Measurements from ENCODE around the gene CFB.

Gene CFB

DNA sequence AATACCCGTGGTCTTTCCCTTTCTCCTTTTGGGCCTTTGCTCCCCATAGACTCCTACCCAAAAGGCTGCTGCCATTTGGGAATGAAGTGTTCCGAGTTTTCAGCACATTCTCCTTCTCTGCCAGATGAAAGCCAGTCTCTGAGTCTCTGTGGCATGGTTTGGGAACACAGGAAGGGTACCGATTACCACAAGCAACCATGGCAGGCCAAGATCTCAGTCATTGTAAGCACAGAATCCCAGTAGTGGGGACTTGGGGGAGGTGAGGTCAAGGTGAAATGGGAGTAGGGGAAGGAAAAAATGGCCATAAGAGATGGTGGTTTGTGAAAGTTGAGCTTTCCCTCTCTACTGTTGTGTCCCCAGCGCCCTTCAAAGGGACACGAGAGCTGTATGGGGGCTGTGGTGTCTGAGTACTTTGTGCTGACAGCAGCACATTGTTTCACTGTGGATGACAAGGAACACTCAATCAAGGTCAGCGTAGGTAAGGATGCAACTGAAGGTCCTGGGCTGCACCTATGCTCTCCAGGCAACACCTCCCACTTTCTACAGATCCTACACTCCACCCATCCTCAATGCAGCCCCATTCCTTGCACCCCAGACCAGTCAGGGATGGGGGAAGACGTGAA lies 4.1 kb downstream of the CFB start:
- no peak for DNase-seq

DNA sequence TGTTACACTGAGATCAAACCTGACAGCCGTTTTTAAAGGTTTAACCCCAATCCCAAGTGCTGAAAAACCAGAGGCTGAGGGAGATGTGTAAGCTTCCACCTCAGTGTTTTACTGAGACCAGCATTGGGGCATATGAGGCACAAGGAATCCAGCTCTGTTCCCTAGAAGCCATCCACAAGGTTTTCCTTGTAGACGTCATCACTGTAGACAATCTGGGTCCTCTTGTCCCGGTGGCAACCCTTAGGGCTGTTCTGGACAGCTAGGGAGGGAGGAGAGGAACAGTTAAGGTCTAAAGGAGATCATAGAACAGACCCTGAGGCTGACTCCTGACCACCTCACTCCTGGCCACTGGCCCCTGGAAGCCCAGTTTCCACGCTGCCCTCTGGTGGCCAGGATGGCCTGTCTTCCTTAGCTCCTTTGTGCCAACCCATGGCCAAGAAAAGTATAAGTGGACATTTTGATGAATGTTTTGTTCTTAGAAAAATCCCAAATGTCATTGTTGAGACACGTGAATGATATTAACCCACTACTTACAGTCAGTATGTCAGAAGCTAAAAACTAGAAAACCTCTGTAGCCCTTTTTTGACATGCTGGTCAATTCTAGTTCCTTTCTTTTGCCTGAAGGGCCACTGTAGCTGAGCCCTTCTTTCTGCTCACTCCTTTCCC lies 6.4 kb downstream of the CFB start:
- DNase-seq: peak in 1 of 2 donors; percentile 23

DNA sequence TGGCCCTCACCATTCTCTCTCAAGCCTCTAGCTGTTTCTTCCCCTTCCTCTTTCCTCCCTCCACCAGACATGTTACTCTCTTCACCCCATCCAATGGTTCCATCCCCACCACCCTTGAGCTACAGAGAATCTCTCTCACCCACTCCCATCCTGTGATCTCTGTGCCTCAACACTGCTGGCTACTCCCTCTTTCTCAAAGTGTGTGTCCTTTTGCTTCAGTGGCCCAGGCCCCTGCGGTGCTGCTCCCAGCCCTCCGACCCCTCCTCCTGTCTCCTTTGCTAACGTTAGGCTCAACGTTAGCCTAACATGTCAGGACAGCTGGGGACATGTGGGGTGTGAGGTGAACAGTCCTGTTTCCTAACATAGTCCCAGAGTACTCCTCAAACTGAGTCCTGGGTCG lies 7.0 kb downstream of the CFB start:
- DNase-seq: no peak

DNA sequence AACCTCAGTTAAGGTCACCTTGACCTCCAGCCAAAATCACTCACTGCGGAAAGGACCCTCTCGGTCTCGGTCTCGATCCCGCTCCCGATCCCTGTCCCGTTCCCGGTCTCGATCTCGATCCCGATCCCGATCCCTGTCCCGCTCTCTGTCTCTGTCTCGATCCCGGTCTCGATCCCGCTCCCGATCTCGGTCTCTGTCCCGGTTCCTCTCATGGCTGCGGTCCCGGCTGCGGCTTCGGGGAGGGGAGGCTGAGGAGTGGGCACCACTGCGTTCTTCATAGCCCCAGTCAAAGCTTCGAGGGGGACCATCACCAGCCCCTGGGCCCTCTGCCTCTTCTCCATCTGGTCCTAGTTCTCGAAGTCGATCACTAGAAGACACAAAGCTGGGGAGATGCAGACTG lies 8.6 kb downstream of the CFB start:
- no peak for DNase-seq

DNA sequence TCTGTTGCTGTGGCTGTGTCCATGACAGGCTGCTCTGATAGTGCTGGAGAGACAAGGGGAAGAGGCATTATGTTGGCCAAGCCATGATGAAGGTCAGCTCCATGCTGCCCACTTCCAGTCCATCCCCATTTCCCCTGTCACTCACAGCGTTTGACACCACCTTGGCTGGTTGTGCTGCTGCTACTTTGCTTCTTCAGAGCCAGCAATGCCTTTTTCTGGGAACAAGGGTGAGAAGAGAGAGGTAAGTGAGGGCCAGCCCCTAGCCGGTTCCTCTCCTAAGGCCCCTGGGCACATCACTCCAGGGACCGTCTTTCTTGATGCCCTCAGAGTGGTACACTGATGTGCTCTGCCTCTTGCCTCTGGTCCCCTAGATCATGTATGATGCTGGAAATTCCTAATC lies 10.9 kb downstream of the CFB start:
- DNase-seq: no peak

DNA sequence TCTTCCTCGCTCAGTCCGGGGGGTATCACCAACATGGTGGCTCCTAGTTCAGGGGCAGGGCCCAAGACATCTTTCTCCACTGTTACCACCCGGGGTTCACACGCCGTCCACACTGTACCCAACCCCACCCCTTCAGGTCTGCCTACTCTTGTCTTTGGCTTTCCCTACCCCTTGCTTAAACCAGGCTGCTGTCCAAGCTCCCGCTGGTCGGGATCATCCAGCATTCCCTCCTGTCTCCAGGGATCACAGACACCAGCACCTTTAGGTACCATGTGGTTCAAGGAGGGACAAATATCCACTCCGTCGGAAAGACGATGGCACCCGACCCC lies 12.5 kb downstream of the CFB start:
- no peak for DNase-seq

DNA sequence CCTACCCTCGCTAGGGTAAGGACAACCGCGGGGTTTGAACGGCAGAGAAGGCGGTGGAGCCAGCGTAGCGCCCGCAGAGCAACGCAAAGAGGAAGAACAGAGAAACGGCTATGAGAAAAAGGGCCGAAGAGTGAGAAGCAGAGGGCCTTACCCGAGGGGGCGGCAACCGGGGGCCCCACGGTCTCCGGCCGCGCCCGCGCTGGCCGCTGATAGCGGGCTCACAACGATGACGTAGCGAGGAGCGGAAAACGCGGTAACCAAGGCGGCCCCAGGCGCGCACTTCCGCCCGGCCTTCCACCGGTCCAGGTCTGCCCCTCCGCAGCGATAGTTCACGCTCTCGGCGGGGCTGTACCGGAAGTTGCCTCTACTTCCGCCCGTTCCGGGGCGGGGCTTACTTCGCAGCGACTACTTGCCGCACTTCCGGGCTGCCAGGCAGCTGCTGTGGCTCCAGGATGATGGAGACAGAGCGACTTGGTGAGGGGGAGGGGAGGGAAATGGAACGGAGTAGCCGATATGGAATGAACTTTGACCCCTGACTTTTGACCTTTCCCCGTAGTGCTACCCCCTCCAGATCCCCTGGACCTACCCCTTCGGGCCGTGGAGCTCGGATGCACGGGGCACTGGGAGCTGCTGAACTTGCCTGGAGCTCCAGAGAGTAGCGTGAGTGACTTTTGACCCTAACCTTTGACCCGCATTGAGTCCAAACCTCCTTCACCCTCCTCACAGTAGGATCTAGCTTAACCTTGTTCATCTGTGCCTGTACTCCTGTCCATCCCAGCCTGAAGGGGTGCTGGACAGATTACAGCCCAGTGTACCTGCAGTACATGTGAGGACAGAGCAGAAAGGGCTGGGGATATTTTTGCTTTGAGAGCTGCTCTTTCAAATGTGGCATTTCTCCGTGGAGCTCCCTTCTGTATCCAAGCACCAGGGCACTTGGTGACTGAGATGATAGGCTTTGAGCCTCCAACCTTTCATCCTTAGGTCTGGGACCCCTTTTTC lies 13.1 kb downstream of the CFB start, which contains the start of the genes NELFE and SKIC2:
Gene NELFE, minus strand, starts transcription at position 231 of the 999 bp plus-strand sequence. CDS start 525 bp downstream, outside the sequence.
Gene SKIC2, plus strand, starts transcription at position 435 of the 999 bp plus-strand sequence. Its CDS starts 18 bp downstream, at position 453.
- peak; percentile 97 to 98 for DNase-seq

DNA sequence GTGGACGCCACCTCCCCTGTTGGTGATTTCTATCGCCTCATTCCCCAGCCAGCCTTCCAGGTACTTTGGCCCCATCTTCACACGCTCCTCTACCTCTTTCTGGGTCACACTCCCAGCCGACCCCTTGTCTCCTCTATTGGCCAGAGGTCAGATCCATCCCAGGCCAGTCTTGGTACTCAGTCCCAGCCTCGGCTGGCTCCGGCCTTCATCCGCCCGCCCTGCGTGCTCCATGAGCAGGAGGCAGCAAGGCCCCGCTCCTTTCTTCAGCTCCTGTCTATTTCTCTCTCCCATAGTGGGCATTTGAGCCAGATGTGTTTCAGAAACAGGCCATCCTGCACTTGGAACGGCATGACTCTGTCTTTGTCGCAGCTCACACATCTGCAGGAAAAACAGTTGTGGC lies 15.7 kb downstream of the CFB start:
- no peak for DNase-seq

DNA sequence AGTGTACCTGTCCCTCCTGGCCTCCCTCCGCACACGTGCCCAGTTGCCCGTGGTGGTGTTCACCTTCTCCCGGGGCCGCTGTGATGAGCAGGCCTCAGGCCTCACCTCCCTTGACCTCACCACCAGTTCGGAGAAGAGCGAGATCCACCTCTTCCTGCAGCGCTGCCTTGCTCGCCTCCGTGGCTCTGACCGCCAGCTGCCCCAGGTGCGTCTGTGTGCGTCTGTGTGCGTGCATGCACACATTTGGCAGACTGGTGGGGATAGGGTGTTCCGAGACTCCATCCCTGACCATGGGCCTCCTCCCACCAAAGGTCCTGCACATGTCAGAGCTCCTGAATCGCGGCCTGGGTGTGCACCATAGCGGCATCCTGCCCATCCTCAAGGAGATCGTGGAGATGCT lies 18.0 kb downstream of the CFB start:
- DNase-seq: no peak

DNA sequence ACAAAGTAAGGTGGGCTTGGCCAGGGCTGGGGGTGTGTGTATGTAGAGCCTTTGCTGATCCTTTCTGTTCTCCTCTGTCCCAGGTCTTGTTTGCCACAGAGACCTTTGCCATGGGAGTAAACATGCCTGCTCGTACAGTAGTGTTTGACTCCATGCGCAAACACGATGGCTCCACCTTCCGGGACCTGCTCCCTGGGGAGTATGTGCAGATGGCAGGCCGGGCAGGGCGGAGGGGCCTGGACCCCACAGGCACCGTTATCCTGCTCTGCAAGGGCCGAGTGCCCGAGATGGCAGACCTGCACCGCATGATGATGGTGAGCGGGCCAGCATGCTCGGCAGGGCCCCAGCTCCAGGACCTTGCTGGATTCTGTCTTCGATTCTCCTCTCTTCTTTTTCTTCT lies 19.8 kb downstream of the CFB start:
- DNase-seq: no peak

DNA sequence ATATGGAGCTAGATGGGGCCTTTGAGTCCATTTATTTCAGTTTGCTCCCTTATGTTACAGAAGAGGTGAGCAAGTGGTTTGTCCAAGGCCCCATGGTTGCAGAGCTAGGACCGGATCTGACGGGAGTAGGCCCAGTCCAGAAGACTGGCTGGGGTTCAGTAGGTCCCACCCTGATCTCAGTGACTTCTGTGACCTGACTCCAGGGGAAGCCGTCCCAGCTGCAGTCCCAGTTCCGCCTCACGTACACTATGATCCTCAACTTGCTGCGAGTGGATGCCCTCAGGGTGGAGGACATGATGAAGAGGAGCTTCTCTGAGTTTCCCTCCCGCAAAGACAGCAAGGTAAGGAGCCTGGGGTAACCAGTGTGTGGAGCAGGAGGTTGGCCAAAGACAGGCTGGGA lies 20.6 kb downstream of the CFB start:
- no peak for DNase-seq

DNA sequence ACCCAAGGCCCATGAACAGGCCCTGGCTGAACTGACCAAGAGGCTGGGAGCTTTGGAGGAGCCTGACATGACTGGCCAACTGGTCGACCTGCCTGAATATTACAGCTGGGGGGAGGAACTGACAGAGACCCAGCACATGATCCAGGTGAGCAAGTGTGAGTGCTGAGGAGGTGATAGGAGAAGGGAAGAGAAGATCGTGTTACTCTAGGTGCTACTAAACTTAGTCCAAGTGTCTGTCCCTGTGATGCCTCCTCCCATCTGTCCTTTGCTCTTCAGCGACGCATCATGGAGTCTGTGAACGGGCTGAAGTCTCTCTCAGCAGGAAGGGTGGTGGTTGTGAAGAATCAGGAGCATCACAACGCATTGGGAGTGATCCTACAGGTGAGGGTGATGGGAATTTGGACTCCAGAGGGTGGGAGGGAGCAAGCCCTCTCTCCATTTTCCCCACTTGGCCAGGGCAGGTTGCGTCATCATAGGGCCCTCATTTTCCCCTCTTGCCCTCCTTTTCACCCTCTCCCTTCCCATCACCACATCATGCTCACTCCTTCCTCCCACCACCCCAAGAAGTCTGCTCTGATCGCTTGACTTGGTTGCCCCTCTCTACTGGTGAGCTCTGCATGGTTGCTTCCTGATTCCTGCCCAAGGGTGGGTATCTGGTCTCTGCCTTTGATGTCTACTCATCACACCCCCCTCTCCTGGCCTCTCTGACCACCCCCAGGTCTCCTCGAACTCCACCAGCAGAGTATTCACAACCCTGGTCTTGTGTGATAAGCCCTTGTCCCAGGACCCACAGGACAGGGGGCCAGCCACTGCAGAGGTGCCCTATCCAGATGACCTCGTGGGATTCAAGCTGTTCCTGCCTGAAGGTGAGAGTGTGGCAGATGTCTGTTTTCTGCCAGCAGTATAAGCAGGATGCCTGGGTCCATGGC lies 21.4 kb downstream of the CFB start:
- DNase-seq: no peak

DNA sequence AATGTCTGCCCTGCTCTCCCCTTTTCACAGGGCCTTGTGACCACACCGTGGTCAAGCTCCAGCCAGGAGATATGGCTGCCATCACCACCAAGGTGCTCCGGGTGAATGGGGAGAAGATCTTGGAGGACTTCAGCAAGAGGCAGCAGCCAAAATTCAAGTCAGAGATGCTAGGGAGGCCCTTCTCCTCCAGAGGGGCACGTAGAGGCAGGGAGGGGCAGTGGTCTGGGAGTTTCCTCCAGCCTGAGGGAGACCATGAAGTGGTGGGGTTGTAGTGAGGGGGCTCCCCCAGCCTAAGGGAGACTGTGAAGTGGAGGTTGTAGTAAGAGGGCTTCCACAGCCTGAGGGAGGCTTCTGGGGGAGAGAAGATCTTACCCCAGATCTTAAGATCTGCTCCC lies 22.0 kb downstream of the CFB start:
- DNase-seq: no peak

DNA sequence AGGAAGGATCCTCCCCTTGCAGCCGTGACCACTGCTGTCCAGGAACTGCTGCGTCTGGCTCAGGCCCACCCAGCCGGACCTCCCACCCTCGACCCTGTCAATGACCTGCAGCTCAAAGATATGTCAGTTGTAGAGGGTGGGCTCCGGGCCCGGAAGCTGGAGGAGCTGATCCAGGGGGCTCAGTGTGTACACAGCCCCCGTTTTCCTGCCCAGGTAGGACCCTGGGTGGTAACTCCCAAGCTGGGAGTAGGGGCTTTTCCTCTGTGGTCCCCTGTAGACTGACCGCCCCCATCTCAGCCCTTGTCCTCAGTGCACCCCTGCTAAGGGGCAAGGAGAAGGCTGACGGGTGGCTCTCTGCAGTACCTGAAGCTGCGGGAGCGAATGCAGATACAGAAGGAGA lies 22.4 kb downstream of the CFB start:
- DNase-seq: no peak

DNA sequence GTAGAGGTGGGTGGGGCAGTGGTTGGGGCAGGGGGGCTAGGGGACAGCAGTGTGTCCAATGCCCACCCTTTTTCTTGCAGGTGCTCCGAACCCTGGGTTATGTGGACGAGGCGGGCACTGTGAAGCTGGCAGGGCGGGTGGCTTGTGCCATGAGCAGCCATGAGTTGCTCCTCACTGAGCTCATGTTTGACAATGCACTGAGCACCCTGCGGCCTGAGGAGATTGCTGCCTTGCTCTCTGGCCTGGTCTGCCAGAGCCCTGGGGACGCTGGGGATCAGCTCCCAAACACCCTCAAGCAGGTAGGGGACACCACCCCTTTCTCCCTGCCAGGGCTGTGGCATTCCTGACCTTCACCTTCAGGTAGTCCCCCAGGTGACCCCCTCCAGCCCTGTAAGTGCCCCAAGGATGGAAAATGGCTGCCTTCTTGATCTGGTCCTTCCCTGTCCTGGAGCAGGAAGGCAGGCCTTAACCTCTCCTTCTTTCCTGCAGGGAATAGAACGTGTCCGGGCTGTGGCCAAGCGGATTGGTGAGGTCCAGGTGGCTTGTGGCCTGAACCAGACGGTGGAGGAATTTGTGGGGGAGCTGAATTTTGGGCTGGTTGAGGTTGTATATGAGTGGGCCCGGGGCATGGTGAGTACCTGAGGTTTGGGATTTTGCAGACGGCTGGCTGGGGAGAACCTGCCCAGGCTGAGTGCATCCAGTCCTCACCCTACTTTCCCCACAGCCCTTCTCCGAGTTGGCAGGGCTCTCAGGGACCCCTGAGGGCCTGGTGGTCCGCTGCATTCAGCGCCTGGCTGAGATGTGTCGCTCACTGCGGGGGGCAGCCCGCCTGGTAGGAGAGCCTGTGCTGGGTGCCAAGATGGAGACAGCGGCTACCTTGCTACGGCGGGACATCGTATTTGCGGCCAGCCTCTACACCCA lies 23.2 kb downstream of the CFB start:
- no peak for DNase-seq

DNA sequence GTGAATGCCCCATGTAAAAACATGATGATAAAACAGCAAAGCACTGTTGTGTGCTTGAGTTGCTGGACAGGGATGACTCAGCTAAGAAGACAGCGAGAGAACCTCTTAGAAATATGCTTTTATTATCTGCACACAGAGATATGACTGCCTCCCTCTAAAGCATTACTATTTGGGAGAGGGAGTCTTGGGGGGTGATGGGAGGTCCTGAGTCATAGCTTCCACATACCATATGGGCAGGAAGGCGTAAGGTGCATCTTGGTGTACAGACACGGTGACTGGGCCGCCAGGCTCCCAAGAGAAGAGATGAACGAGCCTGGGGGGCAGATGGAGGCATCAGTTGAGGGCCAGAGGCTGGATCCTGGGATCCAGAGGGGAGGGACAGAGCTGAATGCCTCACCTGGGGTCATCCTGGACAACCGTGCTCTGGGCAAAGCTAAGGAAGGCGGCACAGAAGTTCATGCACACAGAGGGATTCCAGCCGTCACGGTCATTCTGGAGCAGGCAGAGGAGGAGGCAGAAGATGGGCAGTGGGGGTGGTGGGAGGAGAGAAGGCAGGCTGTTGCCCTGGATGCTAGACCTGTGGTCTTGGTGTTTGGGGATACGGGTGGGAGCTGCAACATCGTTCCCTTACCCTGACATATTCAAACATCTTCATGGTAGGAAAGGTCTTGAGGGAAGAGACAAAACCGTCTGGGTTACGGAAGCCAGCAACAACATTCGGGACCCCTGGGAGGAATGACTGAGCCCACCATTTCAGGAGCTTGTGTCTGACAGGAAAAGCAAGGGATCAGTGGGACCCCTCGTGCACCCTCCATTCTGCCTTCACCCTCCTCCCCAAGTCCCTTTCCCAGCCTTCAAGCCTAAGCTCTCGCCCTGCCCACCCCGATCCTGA lies 24.1 kb downstream of the CFB start:
- no peak for DNase-seq

DNA sequence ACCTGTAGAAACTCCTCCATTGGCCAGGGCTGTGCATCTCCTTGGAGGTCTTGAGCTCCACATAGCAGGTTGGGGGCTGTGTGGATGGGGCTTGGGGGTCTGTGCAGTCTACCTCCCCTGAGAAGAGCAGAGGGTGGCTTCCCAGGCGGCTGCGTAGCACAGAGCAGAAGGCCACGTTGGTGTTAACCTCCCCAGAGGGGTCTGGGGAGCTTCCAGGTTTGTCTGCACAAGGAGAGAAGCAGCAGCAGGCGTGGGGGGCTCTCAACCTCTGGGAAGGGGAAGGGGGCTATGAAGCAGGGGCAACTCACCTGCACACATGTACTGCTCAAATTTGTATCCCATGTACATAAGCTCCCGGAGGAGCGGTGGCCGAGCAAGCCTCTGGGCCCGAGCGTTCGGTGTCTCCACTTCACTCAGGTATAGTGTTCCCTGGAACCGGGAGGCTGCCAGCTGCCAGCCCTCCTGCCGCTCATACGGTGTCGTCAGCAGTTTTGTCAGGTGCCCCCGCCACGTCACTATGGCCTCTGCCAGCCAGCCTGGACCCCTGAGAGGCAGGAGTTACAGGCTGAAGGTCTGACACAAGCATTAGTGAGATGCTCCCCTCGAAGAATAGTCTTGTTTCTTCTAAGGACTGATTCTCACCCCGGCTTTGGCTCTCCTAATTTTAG lies 24.8 kb downstream of the CFB start:
- DNase-seq: no peak

DNA sequence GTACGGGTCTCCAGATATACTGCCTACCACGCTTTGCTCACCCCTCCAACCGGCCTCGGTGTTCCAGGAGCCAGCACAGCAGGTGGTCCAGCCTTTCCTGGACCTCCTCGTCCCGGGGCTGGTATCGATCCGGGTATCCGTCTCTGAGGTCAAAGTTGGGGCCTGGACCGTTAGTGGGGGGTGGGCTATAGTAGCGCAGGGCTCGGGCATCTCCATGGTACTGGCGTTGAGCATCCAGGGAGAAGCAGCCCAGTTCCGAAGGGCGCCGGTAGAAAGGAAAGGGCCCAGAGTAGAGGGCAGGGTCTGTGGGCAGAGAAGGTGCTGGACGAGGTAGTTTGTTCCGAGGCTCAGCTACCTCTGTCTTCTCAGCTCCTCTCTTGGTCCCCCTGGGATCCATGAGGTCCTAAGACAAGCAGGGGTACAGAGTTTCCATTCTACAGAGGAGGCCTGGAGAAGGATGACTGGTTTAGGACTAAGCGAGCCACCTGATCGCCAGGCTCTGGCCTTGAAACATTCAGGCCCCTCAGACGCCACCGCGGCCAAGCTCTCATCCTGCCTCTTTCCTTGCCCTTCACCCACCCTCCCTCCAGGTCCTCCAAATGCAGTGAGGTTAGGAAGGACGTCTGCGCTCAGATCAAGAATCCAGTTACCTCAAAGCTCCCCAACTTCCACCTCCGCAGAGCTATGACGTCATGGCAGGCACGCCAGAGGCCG lies 25.5 kb downstream of the CFB start:
- DNase-seq: no peak
